CD4-positive, alpha-beta T cell treated with Interleukin-15 for 4 hours (primary cell): ENCODE data around the gene CNIH4.
"Not testable (repeated sequence)": the region's sequence is repeated elsewhere in the genome, so short reads cannot be mapped to it uniquely, and the experiment has no call there.

ENCODE experiments used
- DNase-seq: peaks from one replicate; pipeline ENCODE4 v3.0.0-alpha.2; 2020; ENCODE audit warnings: low spot score

The CNIH4 gene

GRCh38 chr1:224402472-224403036 is 45.9 kb downstream of the CNIH4 start:
- no peak for DNase-seq

GRCh38 chr1:224404916-224405603 is 48.4 kb downstream of the CNIH4 start:
- DNase-seq: no peak

- no peak for DNase-seq
Measured at GRCh38 chr1:224405604-224405970, 48.9 kb downstream of the CNIH4 start.

- DNase-seq: no peak
Measured at GRCh38 chr1:224406216-224406615, 49.5 kb downstream of the CNIH4 start.

- no peak for DNase-seq
Measured at GRCh38 chr1:224407571-224408293, 51.1 kb downstream of the CNIH4 start.

- DNase-seq: no peak
Measured at GRCh38 chr1:224408294-224408590, 51.6 kb downstream of the CNIH4 start.

GRCh38 chr1:224411766-224412165 is 55.1 kb downstream of the CNIH4 start:
- no peak for DNase-seq

- no peak for DNase-seq
Measured at GRCh38 chr1:224420106-224420505, 63.4 kb downstream of the CNIH4 start.

- DNase-seq: no peak
Measured at GRCh38 chr1:224425279-224425884, 68.7 kb downstream of the CNIH4 start.

GRCh38 chr1:224426869-224427268 is 70.2 kb downstream of the CNIH4 start:
- not testable (repeated sequence) for DNase-seq

GRCh38 chr1:224427346-224427745 is 70.7 kb downstream of the CNIH4 start:
- no peak for DNase-seq

GRCh38 chr1:224428713-224429112 is 72.0 kb downstream of the CNIH4 start:
- DNase-seq: not testable (repeated sequence)
